Sigmoid colon (tissue), 7 donors: ENCODE measurements around the gene POLDIP2. TPM values are rescaled to one million over a fixed set of nuclear protein-coding genes. Genes with fewer than 3 reads are reported as not detected.
"Not testable (repeated sequence)": the region's sequence is repeated elsewhere in the genome, so short reads cannot be mapped to it uniquely, and the experiment has no call there.

Experiments
- DNase-seq: peaks from one replicate; pipeline ENCODE4 v3.0.0-alpha.2; 2019
- H3K27ac ChIP-seq, 4 donors: fragments of 200-600 bp; sonication (generic); one replicate each; pipeline ENCODE4 v1.5.1; 2016 to 2019; ENCODE audit warnings: mild to moderate bottlenecking in 1 of 4
- H3K27me3 ChIP-seq, 3 donors: fragments of 200-600 bp; sonication (generic); one replicate each; pipeline ENCODE4 v1.5.1; 2019; ENCODE audit warnings: mild to moderate bottlenecking in 1 of 3
- H3K36me3 ChIP-seq, 4 donors: fragments of 200-600 bp; sonication (generic); one replicate each; pipeline ENCODE4 v1.5.1; 2016 to 2019
- H3K4me1 ChIP-seq, 4 donors: fragments of 200-600 bp; sonication (generic); one replicate each; pipeline ENCODE4 v1.5.1; 2017 to 2019
- H3K4me3 ChIP-seq, 4 donors: fragments of 200-600 bp; sonication (generic); one replicate each; pipeline ENCODE4 v1.5.1; 2017 to 2019; ENCODE audit warnings: mild to moderate bottlenecking in 2 of 4, moderate library complexity in 1 of 4
- H3K9me3 ChIP-seq, 4 donors: fragments of 200-600 bp in 3 of 4; sonication (generic) in 3 of 4; one replicate each; pipeline versions ENCODE4 v1.5.1 to v1.6.1; 2013 to 2019
- EP300 ChIP-seq, 4 donors: sonication (generic); formaldehyde crosslinking; IDR thresholded peaks; one replicate each; pipeline ENCODE4 v1.6.1; 2017; ENCODE audit warnings: antibody characterized with exemption in 4 of 4
- POLR2A ChIP-seq, 2 donors: fragments of 450-650 bp; IDR thresholded peaks; one replicate each; pipeline ENCODE4 v1.6.1; 2016; ENCODE audit warnings: antibody characterized with exemption in 2 of 2, mild to moderate bottlenecking in 2 of 2, moderate library complexity in 2 of 2
- POLR2AphosphoS5 ChIP-seq, 4 donors: sonication (generic); formaldehyde crosslinking; IDR thresholded peaks; one replicate each; pipeline ENCODE4 v1.6.1; 2017; ENCODE audit warnings: antibody characterized with exemption in 4 of 4
- WGBS, 2 donors: extraction: QIAGEN DNeasy Blood & Tissue Kit; methylation state at CpG; one replicate each; pipeline ENCODE4 v1.1.7; 2013; 5-methylcytosine and 5-hydroxymethylcytosine counted together
- intact Hi-C: fragments of 100-400 bp; cut with DNase I; formaldehyde crosslinking; loops from one replicate; pipeline ENCODE4 v1.15.1; 2023
- polyA plus RNA-seq, 3 donors: library from polyadenylated mRNA; stranded (reverse); fragments of 200-250 nt; gene quantifications; one replicate each; pipeline ENCODE4 v1.2.3, GENCODE V29; 2013
- total RNA-seq, 4 donors: library from RNA; depleted of rRNA; stranded (reverse); fragments of >200 nt; gene quantifications; one replicate each; pipeline ENCODE4 v1.1.0, GENCODE V29; 2016
- TF ChIP-seq, protein P1 (sequence below), 4 experiments: fragments of 450-650 bp in 3 of 4; fragments of 200-600 bp in 1 of 4; IDR thresholded peaks; one replicate each; pipeline ENCODE4 v1.5.1; 2016 to 2019; ENCODE audit warnings: antibody characterized with exemption in 4 of 4, mild to moderate bottlenecking in 3 of 4, moderate library complexity in 2 of 4
- donor health status: healthy with polysubstance abuse.
- donor health status: Bipolar disorder and iron deficiency.
- donor health status: healthy.

POLDIP2 gene
- total and polyA plus RNA-seq, 7 donors, result 55.8 to 80.5 (median 65.6) TPM

GRCh38 chr17:28341516-28341915 lies 15.8 kb downstream of the POLDIP2 start:
- intact Hi-C loops, result no loop called here
- Histone ChIP-seq H3K27ac (no peak overlapping the region), H3K27me3 (no peaks in the 10 kb centered on the region), H3K36me3 (peaks cover 31 to 71% (median 46%) of the 10 kb centered on the region in 4 donors), H3K9me3 (no peaks in the 10 kb centered on the region), H3K4me3 (no peak overlapping the region), H3K4me1 (peaks cover 0 to 21% (median 15%) of the 10 kb centered on the region in 4 donors)
- 94 to 95% methylated on average over 11 of the region's 11 CpGs for WGBS, 2 donors
- TF ChIP-seq EP300 (IDR thresholded peaks at IDR 0.05) (no peak), POLR2AphosphoS5 (IDR thresholded peaks at IDR 0.05) (no peak), POLR2A (IDR thresholded peaks at IDR 0.05) (no peak)
- TF ChIP-seq, protein P1, sequence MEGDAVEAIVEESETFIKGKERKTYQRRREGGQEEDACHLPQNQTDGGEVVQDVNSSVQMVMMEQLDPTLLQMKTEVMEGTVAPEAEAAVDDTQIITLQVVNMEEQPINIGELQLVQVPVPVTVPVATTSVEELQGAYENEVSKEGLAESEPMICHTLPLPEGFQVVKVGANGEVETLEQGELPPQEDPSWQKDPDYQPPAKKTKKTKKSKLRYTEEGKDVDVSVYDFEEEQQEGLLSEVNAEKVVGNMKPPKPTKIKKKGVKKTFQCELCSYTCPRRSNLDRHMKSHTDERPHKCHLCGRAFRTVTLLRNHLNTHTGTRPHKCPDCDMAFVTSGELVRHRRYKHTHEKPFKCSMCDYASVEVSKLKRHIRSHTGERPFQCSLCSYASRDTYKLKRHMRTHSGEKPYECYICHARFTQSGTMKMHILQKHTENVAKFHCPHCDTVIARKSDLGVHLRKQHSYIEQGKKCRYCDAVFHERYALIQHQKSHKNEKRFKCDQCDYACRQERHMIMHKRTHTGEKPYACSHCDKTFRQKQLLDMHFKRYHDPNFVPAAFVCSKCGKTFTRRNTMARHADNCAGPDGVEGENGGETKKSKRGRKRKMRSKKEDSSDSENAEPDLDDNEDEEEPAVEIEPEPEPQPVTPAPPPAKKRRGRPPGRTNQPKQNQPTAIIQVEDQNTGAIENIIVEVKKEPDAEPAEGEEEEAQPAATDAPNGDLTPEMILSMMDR (IDR thresholded peaks at IDR 0.05), result no peak
- DNase-seq, result no peak

DNA sequence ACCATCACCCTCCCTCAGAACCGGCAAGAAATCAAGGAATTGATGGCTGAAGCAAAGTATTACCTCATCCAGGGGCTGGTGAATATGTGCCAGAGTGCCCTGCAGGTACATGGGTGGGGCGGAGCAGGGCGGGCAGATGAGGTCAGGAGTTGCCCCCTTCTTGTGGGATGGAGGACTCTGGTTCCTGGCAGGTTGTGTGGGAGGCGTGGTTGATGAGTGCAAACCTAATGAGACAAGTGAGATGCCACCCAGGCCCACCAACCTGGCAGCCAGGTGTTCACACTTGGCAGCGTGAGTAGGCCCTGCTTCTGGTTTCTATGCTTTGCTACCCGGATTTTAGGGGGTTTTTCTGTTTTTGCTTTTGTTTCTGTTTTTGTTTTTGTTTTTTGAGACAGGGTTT lies 17.0 kb downstream of the POLDIP2 start:
- Histone ChIP-seq H3K27ac (no peak overlapping the region), H3K4me3 (no peak overlapping the region), H3K36me3 (peaks cover 31 to 60% (median 46%) of the 10 kb centered on the region in 4 donors), H3K9me3 (no peaks in the 10 kb centered on the region), H3K27me3 (no peaks in the 10 kb centered on the region), H3K4me1 (peaks cover 0 to 28% (median 21%) of the 10 kb centered on the region in 4 donors)
- no peak for DNase-seq
- TF ChIP-seq POLR2A (IDR thresholded peaks at IDR 0.05), result no peak
- TF ChIP-seq, protein P1 (IDR thresholded peaks at IDR 0.05), result no peak
- TF ChIP-seq EP300 (IDR thresholded peaks at IDR 0.05), result no peak
- TF ChIP-seq POLR2AphosphoS5 (IDR thresholded peaks at IDR 0.05), result no peak
- 85 to 89% methylated on average over 6 of the region's 6 CpGs for WGBS, 2 donors
- intact Hi-C loops, result no loop called here

- DNase-seq, result no peak
- H3K27me3 ChIP-seq, result no peaks in the 10 kb centered on the region
- H3K4me1 ChIP-seq, result peaks cover 0 to 33% (median 25%) of the 10 kb centered on the region in 4 donors
- no peak overlapping the region for H3K4me3 ChIP-seq
- peak overlapping the region in 1 of 4 donors; percentile 8 for H3K27ac ChIP-seq
- TF ChIP-seq, protein P1 (IDR thresholded peaks at IDR 0.05), result no peak
- TF ChIP-seq POLR2A (IDR thresholded peaks at IDR 0.05) (no peak), EP300 (IDR thresholded peaks at IDR 0.05) (no peak), POLR2AphosphoS5 (IDR thresholded peaks at IDR 0.05) (no peak)
- intact Hi-C loops, result loop anchor here (5.0 kb wide), 1 partner anchor 613 kb away; the partner anchor contains the start of gene PHF12
- 96 to 97% methylated on average over 15 of the region's 15 CpGs for WGBS, 2 donors
- no peaks in the 10 kb centered on the region for H3K9me3 ChIP-seq
- peaks cover 26 to 50% (median 41%) of the 10 kb centered on the region in 4 donors for H3K36me3 ChIP-seq
Measured at GRCh38 chr17:28339431-28339830, 17.9 kb downstream of the POLDIP2 start.

DNA sequence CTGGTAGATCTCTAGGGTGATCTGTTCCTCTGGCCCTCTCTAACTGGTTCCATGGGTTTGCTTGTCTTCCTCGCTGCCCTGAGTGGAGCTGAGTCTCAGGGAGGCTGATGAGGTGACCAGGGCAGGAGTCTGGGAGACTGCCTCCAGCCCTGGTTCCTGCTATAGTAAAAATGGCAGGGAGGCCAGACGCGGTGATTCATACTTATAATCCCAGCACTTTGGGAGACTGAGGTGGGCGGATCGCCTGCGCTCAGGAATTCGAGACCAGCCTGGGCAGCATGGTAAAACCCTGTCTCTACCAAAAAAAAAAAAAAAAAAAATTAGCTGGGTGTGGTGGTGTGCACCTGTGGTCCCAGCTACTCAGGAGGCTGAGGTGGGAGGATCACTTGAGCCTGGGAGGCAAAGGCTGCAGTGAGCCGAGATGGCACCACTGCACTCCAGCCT lies 18.5 kb downstream of the POLDIP2 start:
- Histone ChIP-seq H3K36me3 (peaks cover 25 to 46% (median 36%) of the 10 kb centered on the region in 4 donors), H3K27ac (peak overlapping the region in 2 of 4 donors; percentile 8 to 38), H3K4me1 (peaks cover 0 to 40% (median 32%) of the 10 kb centered on the region in 4 donors)
- WGBS, 2 donors, result 90 to 93% methylated on average over 8 of the region's 8 CpGs
- not testable (repeated sequence) for H3K4me3 ChIP-seq, DNase-seq, H3K27me3 ChIP-seq, H3K9me3 ChIP-seq
- intact Hi-C loops, result loop anchor here (5.0 kb wide), 1 partner anchor 614 kb away; the partner anchor contains the start of gene PHF12

- TF ChIP-seq POLR2AphosphoS5 (IDR thresholded peaks at IDR 0.05), result no peak
- Histone ChIP-seq H3K27me3 (no peaks in the 10 kb centered on the region), H3K36me3 (peaks cover 25 to 40% (median 34%) of the 10 kb centered on the region in 4 donors), H3K4me1 (peaks cover 0 to 45% (median 37%) of the 10 kb centered on the region in 4 donors), H3K9me3 (no peaks in the 10 kb centered on the region), H3K27ac (peak overlapping the region in 3 of 4 donors; percentile 8 to 38 (median 29)), H3K4me3 (no peak overlapping the region)
- intact Hi-C loops, result loop anchor here (5.0 kb wide), 1 partner anchor 614 kb away; the partner anchor contains the start of gene PHF12
- DNase-seq, result no peak
- 79 to 80% methylated on average over 5 of the region's 5 CpGs for WGBS, 2 donors
Measured at GRCh38 chr17:28338056-28338768, 19.1 kb downstream of the POLDIP2 start.
